Natural killer cell (primary cell): ENCODE measurements around the gene GMCL1. TPM values are rescaled to one million over a fixed set of nuclear protein-coding genes. Genes with fewer than 3 reads are reported as not detected.

Experiments used
- ATAC-seq, 3 donors: fragments of 150-1000 bp in 2 of 3; fragments of 200-7000 bp in 1 of 3; cut with Tn5 transposase; 1 replicate in 1 of 3; 2 replicates in 2 of 3; pipeline ENCODE4 v1.10.0; 2021; ENCODE audit warnings: mild to moderate bottlenecking in 2 of 3, moderate library complexity in 2 of 3
- DNase-seq, 2 donors: peaks; one replicate each; pipeline versions ENCODE4 v3.0.0 to v3.0.0-alpha.2; 2013 to 2021; ENCODE audit warnings: mixed read lengths in 1 of 2
- H3K27ac ChIP-seq: one replicate; pipeline ENCODE4 v1.5.1; 2013; ENCODE audit warnings: mild to moderate bottlenecking, low read length
- H3K27me3 ChIP-seq: one replicate; pipeline ENCODE4 v1.6.1; 2013; ENCODE audit warnings: low read length; ENCODE audit not compliant: control insufficient read depth, insufficient read depth
- H3K36me3 ChIP-seq: one replicate; pipeline ENCODE4 v1.6.1; 2013; ENCODE audit warnings: low read length; ENCODE audit not compliant: control insufficient read depth, insufficient read depth
- H3K4me1 ChIP-seq: one replicate; pipeline ENCODE4 v1.6.1; 2013; ENCODE audit warnings: low read length; ENCODE audit not compliant: control insufficient read depth, insufficient read depth
- H3K4me3 ChIP-seq: one replicate; pipeline ENCODE4 v1.5.1; 2013; ENCODE audit warnings: low read length
- H3K9me3 ChIP-seq: one replicate; pipeline ENCODE4 v1.6.1; 2013; ENCODE audit warnings: low read length; ENCODE audit not compliant: control insufficient read depth, insufficient read depth
- H3K27ac Mint-ChIP-seq, 2 donors: one replicate each; pipeline ENCODE4 v1.8.0; 2022; ENCODE audit warnings: mild to moderate bottlenecking in 2 of 2, mixed read lengths in 2 of 2, moderate library complexity in 1 of 2
- H3K27me3 Mint-ChIP-seq, 2 donors: one replicate each; pipeline ENCODE4 v1.8.0; 2022; ENCODE audit warnings: low read depth in 2 of 2, mixed read lengths in 2 of 2
- H3K36me3 Mint-ChIP-seq: one replicate; pipeline ENCODE4 v1.8.0; 2022; ENCODE audit warnings: mixed read lengths
- H3K4me1 Mint-ChIP-seq, 2 donors: one replicate each; pipeline ENCODE4 v1.8.0; 2022; ENCODE audit warnings: mixed read lengths in 2 of 2
- H3K4me3 Mint-ChIP-seq: one replicate; pipeline ENCODE4 v1.8.0; 2022; ENCODE audit warnings: mild to moderate bottlenecking, moderate library complexity, mixed read lengths
- H3K9me3 Mint-ChIP-seq, 2 donors: one replicate each; pipeline ENCODE4 v1.8.0; 2022; ENCODE audit warnings: mixed read lengths in 2 of 2
- CTCF ChIP-seq: fragments of 200-600 bp; IDR thresholded peaks from one replicate; pipeline ENCODE4 v1.8.0; 2022; ENCODE audit warnings: antibody characterized with exemption
- WGBS: methylation state at CpG from one replicate; pipeline ENCODE4 v1.1.7; 2013; ENCODE audit warnings: missing lambda C conversion rate; ENCODE audit not compliant: insufficient coverage; 5-methylcytosine and 5-hydroxymethylcytosine counted together
- intact Hi-C: fragments of 100-400 bp; cut with micrococcal nuclease; formaldehyde crosslinking; loops from one replicate; pipeline ENCODE4 v1.14.2; 2022
- total RNA-seq, 4 donors: library from RNA; stranded (reverse); fragments of 120-200 nt in 1 of 4; gene quantifications; one replicate each; pipeline versions ENCODE4 v1.2.3 to v1.2.4, GENCODE V29; 2013 to 2022

The GMCL1 gene
- total RNA-seq, 3 donors from 2014 or later (not counting 1 experiment from before 2014, with no cell fraction given), result 34.6 to 49.4 (median 35.9) TPM

DNA sequence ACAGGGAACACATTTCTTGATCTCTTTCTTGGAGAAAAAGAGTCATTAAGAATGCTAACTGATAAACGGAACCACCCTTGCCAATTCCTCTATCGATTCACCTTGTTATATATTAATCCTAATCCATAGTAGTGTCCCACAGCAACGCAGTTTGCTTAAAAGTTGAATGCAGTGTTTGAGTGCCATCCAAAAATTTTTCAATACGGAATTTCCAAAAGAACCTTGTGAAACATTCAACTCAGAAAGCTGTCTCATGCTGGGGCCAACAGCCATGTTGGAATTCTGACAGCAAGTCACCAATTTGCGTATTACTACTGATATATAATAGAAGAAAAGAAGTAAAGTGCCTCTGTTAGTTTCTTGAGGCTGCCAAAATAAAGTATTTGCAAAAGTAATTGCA is 45.2 kb upstream of the GMCL1 start:
- Mint-ChIP-seq H3K9me3 (no peaks in the 10 kb centered on the region), H3K36me3 (no peaks in the 10 kb centered on the region), H3K27ac (no peak overlapping the region), H3K4me1 (peaks cover 26 to 32% of the 10 kb centered on the region in 2 donors), H3K4me3 (no peak overlapping the region), H3K27me3 (no peaks in the 10 kb centered on the region)
- Histone ChIP-seq H3K9me3 (no peaks in the 10 kb centered on the region), H3K36me3 (peaks cover 5% of the 10 kb centered on the region), H3K4me3 (no peak overlapping the region), H3K4me1 (peaks cover 2% of the 10 kb centered on the region), H3K27ac (no peak overlapping the region), H3K27me3 (no peaks in the 10 kb centered on the region)
- no peak for ATAC-seq
- TF ChIP-seq CTCF, result no peak
- intact Hi-C loops, result no loop called here
- WGBS, result 98% methylated on average over 5 of the region's 5 CpGs
- DNase-seq, result no peak

- DNase-seq (no peak), ATAC-seq (no peak)
- TF ChIP-seq CTCF, result no peak
- H3K4me3 Mint-ChIP-seq, result no peak overlapping the region
- H3K27me3 Mint-ChIP-seq, result no peaks in the 10 kb centered on the region
- no peaks in the 10 kb centered on the region for H3K9me3 Mint-ChIP-seq
- H3K27ac Mint-ChIP-seq, result no peak overlapping the region
- 100% methylated on average over 2 of the region's 2 CpGs for WGBS
- Histone ChIP-seq H3K27ac (no peak overlapping the region), H3K36me3 (peaks cover 5% of the 10 kb centered on the region), H3K27me3 (no peaks in the 10 kb centered on the region), H3K4me3 (no peak overlapping the region), H3K9me3 (no peaks in the 10 kb centered on the region), H3K4me1 (peaks cover 13% of the 10 kb centered on the region)
- intact Hi-C loops, result no loop called here
- peaks cover 29 to 38% of the 10 kb centered on the region in 2 donors for H3K4me1 Mint-ChIP-seq
- no peaks in the 10 kb centered on the region for H3K36me3 Mint-ChIP-seq
Measured at GRCh38 chr2:69785358-69785757, 44.1 kb upstream of the GMCL1 start.

DNA sequence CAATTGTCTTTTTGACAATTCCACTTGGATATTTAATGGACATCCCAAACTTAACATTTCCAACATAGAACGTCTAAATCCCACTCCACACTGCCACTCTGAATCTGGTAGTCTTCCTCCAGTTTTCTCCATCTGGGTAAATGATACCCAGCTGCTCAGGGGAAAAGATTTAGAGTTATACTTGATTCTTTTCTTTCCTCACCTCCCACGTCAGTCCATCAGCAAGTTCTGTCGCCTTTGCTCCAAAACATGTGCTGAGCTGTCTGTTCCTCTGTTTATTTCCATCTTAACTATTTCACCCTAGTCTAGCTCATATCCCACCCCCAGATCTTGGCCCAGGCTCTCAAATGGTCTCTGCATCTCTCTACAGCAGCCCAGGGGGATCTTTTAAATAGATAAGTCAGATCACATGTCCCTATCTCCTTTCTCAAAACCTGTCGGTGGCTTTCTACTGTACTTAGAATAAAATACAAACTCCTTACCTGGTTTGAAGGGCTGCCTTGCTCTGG is 43.4 kb upstream of the GMCL1 start:
- Histone ChIP-seq H3K9me3 (no peaks in the 10 kb centered on the region), H3K36me3 (peaks cover 5% of the 10 kb centered on the region), H3K27me3 (no peaks in the 10 kb centered on the region), H3K4me1 (peaks cover 13% of the 10 kb centered on the region), H3K4me3 (no peak overlapping the region), H3K27ac (no peak overlapping the region)
- peaks cover 25 to 32% of the 10 kb centered on the region in 2 donors for H3K4me1 Mint-ChIP-seq
- 95% methylated on average over 4 of the region's 4 CpGs for WGBS
- H3K27ac Mint-ChIP-seq, result no peak overlapping the region
- intact Hi-C loops, result no loop called here
- TF ChIP-seq CTCF, result no peak
- no peaks in the 10 kb centered on the region for H3K36me3 Mint-ChIP-seq
- no peaks in the 10 kb centered on the region for H3K9me3 Mint-ChIP-seq
- no peak overlapping the region for H3K4me3 Mint-ChIP-seq
- no peaks in the 10 kb centered on the region for H3K27me3 Mint-ChIP-seq
- ATAC-seq, result no peak
- DNase-seq, result no peak

DNA sequence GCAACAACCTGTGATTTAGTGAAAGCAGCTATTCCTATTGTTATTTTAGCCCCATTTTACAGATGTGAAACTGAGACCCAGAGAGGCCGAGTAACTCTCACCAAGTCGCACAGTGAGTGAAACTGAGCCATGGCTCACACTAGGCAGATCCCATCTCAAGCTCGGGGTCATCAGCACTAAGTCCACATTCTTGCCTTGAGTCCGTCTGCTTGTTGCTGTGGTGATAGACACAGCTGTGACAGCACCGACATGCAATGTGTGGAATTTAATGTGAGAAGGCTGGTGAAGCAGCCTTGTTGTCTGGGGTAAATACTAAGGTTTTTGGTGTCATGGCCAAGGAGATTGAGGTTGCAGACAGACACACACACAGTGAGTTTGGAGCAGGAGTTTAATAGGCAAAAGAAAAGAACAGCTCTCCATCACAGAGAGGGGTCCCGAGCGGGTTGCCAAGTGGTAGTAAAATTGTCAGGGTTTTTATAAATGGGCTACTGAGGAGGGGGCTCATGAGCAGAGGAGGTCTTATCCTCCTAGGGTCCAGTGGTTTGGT is 40.2 kb upstream of the GMCL1 start:
- Mint-ChIP-seq H3K36me3 (no peaks in the 10 kb centered on the region), H3K27ac (peak overlapping the region; percentile 83 to 89), H3K27me3 (no peaks in the 10 kb centered on the region), H3K4me3 (no peak overlapping the region), H3K9me3 (no peaks in the 10 kb centered on the region), H3K4me1 (peaks cover 19 to 23% of the 10 kb centered on the region in 2 donors)
- Histone ChIP-seq H3K36me3 (peaks cover 4% of the 10 kb centered on the region), H3K27me3 (no peaks in the 10 kb centered on the region), H3K4me3 (no peak overlapping the region), H3K27ac (no peak overlapping the region), H3K4me1 (peaks cover 13% of the 10 kb centered on the region), H3K9me3 (no peaks in the 10 kb centered on the region)
- ATAC-seq (no peak), DNase-seq (no peak)
- WGBS, result 79% methylated on average over 7 of the region's 7 CpGs
- TF ChIP-seq CTCF, result no peak
- intact Hi-C loops, result no loop called here
